Heart left ventricle (tissue), 13 donors: ENCODE results near the gene RIN2.
"Not testable (repeated sequence)": the region's sequence is repeated elsewhere in the genome, so short reads cannot be mapped to it uniquely, and the experiment has no call there.

Source experiments
- CTCF ChIP-seq, 12 donors: fragments of 200-600 bp; sonication (generic) in 4 of 12; IDR thresholded peaks; one replicate each; pipeline versions ENCODE4 v1.5.0 to v1.8.0; 2018 to 2022; ENCODE audit warnings: antibody characterized with exemption in 12 of 12, mild to moderate bottlenecking in 5 of 12
- POLR2A ChIP-seq, 2 donors: fragments of 450-650 bp; IDR thresholded peaks; one replicate each; pipeline ENCODE4 v1.6.1; 2017; ENCODE audit warnings: antibody characterized with exemption in 2 of 2, mild to moderate bottlenecking in 2 of 2, moderate library complexity in 2 of 2
- donor health status: ischemic (EF 13 %, LVEDD 7.1; RV severe dilation, severe dysfunction).
- donor health status: DM: no; HTN: yes; CAD: no.
- donor health status: DM: no; HTN: no; CAD: no.
- donor health status: ischemic (EF 25% LVEDD 6.9; RV normal size, moderate dysfunction).
- donor health status: ischemic (EF 25% LVEDD 5.7; RV mildly dilated, moderate dysfunction).
- donor health status: ischemic (EF 35%, LVEDD 5.7; RV mildly dilated, moderate dysfunction).
- donor health status: nonischemic (EF 11% LVEDD 7.7; RV severe dilation, severe dysfunction).
- donor health status: DM: yes; HTN: yes; CAD: no.
- donor health status: PGD.
- donor health status: ischemic (EF 29% LVEDD 5.4; RV normal size, mild dysfunction).
- donor health status: nonischemic (EF 23%, LVEDD 6.1; RV moderate dilation, normal function).

- TF ChIP-seq CTCF, POLR2A (IDR thresholded peaks at IDR 0.05): not testable (repeated sequence)
Observed at GRCh38 chr20:19754201-19754600, 3.9 kb upstream of the RIN2 start.
